M059J (cell line): ENCODE data around the gene SH3BGRL. TPM values are rescaled to one million over a fixed set of nuclear protein-coding genes. Genes with fewer than 3 reads are reported as not detected.
"Not testable (repeated sequence)": the region's sequence is repeated elsewhere in the genome, so short reads cannot be mapped to it uniquely, and the experiment has no call there.

Source experiments
- DNase-seq: peaks from one replicate; pipeline ENCODE4 v3.0.0-alpha.2; 2012; ENCODE audit warnings: low read depth
- total RNA-seq: library from RNA; depleted of rRNA; stranded (reverse); fragments of >200 nt; shearing (Covaris generic); gene quantifications from 2 replicates; pipeline ENCODE4 v1.2.3, GENCODE V29; 2014

SH3BGRL gene
- total RNA-seq, 1 experiment from 2014 or later: 168 TPM

DNA sequence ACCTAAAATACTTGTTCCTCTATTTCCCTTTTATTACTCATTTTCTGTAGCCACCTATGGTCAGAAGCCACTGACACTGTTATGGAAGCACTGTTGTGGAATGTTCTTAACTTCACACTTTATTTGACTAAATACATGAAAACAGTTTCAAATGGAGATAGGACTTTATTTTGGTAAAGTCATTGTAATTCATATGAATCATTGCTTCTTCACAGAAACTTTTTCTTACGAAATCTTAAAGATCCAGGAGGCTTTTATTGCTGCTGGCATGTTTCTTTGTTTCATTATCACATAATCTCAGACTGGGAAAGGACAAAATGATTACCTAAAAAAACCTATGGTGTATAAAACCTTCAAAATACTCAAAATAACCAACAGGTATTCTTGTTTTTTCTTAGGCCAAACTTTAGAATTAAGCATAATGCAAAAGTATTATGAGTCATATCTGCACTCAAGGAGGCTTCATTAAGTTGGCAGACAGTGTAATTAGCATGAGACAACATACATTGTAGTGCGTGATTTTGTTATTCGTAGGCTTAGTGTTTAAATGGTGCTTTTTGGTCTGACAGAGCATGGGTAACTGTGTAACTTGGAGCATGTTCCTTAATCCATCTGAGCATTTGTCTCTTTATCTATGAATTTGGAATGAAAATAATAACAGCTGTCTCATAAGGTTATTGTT, 58.0 kb downstream of the SH3BGRL start:
- DNase-seq: peak; percentile 34

DNA sequence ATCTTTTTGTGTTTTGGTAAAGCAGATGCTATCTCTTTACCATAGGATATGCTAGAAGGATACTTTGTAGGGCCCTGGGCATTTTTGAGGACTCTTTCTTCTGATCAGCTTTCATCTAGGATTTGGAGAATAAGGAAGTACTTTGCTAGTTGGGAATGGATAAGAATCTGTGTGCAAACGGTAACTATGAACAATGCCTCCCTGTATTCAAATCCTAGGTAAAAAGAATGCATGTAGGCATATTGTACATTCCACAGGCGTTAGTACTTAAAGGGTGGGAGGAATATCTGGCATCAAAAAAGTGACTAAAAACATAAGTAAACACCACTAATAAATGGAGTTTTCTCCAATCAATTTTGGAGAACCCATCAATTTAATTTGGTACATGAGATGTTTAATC, 59.7 kb downstream of the SH3BGRL start:
- DNase-seq: peak; percentile 40

DNA sequence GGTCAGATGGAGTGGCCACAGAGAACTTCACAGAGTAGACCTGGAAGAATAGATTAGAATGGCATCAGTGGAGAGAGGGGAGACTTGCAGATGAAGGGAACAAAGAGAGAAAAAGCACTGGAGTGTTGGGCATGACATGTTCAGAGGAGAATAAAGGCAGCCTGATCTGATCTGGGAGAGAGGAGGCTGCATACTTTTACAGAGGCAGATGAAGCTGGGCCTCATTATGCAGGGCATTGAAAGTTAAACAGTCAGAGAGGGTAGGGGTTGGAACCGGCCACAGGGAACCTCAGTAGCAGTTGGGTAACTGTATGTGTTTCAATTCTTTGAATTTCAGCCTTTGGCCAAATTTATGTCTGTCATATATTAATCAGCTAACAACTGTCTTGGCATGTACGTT, 61.2 kb downstream of the SH3BGRL start:
- DNase-seq: no peak

DNA sequence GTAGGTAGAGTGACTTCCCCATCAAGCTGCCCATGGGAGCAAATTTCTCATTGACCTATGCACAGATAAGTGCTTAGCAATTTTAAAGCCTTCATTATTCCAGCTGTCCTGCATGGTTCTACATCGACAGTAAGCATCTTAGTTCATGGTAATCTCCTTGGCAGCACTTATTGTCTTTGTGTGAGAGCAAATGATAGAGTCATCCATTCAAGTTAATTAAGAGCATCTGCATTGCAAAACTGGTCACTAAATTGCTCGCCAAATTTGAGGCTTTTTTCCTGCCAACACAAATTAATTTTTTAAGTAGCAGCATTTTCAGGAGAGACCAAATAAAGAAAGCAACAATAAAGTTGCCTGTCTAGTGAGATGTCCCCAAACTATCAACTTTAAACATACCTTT, 76.7 kb downstream of the SH3BGRL start:
- DNase-seq: no peak

DNA sequence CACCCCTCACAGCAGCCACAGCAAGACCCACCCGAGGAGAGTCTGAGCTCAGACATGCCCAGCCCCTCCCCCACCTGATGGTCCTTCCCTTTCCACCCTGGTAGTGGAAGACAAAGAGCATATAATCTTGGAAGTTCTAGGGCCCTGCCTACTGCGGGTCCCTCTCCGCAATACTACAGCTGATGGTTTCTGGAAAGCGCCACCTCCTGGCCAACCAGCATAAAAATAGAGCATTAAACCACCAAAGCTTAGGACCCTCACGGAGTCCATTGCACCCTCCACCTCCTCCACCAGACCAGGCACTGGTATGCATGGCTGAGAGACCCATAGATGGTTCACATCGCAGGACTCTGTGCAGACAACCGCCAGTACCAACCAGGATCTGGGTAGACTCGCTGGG, 78.2 kb downstream of the SH3BGRL start:
- DNase-seq: no peak

DNA sequence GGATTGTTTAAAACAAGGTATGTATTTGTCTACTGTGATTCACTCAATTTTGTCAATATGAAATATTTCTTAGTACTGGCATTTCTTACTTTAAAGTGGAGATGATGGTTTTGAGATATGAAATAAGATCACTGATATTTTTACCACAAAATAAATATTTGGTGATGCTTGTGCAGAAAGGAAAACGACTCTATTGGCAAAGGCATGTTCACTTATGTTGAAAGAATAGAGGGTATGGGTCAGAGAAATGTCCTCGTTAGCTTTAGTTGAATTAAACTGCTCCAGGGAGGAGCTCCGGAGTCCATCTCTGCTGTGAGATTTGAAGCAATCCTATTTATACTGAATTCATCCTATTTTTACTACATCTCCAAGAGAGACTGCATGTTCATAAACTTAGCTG, 84.2 kb downstream of the SH3BGRL start:
- DNase-seq: no peak

DNA sequence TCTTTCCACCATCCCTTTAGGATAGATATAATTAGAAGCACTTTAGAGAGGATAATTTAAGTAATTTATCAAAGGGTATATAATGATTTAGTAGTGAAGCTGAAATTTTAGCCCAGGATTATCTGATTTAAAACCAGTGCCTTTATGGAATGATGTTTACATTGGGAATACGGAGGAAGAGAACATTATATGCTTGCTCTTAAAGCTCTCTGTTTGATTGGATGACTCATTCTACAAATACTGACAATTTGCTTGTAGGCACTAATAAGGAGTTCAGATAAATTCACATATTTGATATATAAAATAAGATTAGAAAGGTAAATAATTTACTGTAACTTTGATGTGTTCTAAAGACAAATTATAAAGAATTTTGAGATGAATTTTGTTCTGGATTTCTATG, 84.7 kb downstream of the SH3BGRL start:
- no peak for DNase-seq

DNA sequence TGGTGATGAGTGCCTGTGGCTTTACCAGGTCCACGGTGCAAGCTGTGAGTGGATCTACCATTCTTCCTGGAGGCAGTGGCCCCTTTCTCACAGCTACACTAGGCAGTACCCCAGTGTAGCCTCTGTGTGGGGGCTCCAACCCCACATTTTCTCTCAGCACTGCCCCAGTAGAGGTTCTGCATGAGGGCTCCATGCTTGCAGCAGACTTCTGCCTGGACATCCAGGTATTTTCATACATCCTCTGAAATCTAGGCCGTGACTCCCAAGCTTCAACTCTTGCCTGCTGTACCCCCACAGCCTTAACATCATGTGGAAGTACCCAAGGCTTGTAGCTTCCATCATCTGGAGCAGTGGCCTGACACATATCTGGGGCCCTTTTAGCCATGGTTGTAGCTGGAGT, 90.1 kb downstream of the SH3BGRL start:
- no peak for DNase-seq

DNA sequence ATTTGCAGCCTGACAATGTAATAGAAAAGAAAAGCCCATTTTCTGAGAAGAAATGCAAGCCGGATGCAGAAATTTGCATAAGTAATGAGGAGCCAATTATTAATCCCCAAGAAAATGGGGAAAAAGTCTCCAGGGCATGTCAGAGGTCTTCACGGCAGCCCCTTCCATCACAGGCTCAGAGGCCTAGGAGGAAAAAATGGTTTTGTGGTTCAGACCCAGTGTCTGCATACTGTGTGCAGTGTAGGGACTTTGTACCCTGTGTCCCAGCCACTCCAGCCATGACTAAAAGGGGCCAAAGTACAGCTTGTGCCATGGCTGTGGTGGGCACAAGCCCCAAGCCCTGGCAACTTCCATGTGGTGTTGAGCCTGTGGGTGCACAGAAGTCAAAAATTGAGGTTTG, 92.2 kb downstream of the SH3BGRL start:
- DNase-seq: no peak

DNA sequence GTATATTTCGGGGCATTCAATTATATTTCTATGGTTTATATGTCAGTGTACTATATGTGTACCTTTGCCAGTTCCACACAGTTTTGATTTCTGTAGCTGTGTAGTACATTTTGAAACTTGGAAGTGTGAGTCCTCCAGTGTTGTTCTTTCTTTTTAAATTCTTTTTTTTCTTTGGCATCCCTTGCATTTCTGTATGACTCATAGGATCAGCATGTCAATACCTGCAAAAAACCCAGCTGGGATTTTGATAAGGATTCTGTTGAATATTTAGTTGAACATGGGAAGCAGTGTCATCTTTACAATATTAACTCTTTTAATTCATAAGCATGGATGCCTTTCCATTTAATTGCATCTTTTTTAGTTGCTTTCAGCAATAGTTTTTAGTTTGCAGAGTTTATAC, 100.0 kb downstream of the SH3BGRL start:
- peak; percentile 24 for DNase-seq

DNA sequence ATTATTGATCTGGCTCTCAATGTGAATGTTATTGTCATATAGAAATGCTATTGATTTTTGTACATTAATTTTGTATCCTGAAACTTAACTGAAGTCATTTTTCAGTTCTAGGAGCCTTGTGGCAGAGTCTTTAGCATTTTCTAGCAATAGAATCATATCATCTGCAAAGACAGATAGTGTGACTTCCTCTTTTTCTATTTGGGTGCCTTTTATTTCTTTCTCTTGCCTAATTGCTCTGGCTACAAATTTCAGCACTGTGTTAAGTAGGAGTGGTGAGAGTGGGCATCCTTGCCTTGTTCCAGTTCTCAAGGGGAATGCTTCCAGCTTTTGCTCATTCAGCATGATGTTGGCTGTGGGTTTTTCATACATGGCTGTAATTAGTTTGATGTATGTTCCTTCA, 102.7 kb downstream of the SH3BGRL start:
- DNase-seq: no peak

DNA sequence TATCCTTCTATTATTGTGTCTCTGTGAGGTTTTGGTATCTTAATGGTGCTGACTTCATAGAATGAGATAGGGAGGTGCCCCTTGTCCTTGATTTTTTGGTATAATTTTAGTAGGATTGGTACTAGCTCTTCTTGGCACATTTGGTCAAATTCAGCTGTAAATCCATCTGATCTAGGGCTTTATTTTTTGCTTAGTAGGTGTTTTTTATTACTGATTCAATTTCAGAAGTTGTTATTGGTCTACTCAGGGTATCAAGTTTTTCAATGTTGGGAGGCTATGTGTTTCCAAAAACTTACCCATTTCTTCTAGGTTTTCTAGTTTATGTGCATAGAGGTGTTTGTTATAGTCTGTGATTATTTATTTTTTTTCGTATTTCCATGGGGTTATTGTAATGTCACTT, 103.3 kb downstream of the SH3BGRL start:
- DNase-seq: no peak

DNA sequence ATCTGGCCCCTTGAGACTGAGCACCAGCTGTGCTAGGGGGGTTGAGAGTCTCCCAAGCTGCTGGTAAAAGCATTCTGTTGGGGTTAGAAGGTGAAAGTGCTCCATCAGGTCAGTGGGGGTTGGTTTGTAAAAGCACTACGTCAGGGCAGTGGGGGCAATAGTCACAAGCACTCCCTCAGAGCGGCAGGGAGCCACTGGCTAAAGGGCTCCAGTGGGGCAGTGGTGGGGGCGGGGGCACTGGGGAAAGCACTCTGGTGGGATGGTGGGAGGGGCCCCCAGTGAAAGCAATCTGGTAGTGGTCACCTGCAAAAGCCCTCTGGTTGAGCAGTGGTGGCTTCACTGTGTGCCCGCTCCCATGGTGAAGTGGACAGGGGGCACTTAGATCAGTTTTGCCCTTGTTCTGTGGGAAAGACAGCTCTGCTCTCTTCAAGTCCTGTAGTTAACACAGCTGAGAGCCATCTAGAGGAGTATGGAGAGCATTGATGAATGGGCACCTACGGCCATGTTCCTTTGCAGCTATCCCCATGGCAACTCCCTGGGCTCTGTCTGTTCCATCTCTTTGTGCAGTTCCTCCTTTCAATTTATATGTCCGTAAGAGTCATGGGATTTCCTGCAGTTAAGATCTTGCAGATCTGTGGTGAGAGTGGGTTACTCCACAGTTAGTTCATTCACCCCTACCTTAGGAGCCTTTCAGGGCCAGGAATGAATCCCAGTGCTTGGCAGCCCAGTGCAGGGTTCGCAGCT, 106.4 kb downstream of the SH3BGRL start:
- DNase-seq: no peak

DNA sequence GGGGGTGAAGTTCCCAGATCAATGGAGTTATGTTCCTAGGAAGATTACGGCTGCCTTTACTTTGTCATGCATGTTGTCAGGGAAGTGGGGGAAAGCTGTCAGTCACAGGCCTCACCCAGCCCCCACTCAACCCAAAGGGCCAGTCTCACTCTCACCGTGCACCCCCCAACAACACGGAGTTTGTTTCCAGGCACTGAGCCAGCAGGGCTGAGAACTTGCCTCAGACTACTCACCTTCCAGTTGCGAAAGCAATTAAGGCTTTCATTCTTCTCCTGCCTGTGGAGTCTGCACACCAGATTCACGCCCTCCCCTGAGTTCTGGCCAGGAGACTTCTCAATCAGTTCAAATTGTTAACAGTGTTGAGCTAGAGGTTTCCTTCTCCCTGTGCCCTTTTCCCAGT, 114.3 kb downstream of the SH3BGRL start:
- DNase-seq: peak; percentile 7

DNA sequence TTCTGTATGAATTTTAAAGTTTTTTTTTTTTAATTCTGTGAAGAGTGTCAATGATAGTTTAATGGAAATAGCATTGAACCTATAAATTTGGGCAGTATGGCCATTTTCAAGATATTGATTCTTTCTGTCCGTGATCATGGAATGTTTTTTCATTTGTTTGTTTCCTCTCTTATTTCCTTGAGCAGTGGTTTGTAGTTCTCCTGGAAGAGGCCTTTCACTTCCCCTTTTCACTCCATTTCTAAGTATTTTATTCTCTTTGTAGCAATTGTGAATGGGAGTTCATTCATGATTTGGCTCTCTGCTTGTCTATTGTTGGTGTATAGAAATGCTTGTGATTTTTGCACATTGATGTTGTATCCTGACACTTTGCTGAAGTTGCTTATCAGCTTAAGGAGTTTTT, 129.8 kb downstream of the SH3BGRL start:
- DNase-seq: not testable (repeated sequence)

DNA sequence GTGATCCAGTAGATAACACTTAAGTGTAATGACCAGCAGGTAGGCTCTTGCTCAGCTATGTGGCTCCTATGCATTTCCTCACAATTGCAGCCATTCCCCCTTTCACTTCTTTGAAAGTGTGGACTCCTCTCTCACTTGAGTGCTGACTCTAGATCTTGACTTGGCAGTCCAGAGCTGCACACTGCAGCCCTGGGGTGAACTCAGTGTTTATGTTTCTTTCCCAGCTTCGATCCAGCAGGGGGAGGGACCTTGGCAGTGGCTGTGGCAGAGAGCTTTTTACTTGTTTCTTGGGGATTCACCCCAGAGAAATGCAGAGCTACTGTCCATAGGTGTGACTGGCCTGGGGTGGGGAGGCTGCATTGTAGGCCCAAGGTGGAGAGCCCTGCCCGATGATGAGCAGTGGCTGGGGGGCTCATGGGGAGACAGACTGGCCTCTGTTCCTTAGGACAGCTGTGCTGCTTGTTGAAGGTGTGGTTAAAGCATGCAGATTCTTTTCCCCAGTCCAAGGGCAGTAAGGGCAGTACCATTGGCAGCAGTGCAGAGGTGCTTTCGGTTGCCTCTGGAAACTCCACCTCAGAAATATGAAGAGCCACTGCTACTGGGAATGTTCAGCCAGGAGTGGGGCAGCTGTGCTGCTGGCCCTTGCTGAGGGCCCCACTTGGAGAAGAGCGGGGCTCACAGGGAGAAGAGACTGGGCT, 134.7 kb downstream of the SH3BGRL start:
- DNase-seq: peak; percentile 4

DNA sequence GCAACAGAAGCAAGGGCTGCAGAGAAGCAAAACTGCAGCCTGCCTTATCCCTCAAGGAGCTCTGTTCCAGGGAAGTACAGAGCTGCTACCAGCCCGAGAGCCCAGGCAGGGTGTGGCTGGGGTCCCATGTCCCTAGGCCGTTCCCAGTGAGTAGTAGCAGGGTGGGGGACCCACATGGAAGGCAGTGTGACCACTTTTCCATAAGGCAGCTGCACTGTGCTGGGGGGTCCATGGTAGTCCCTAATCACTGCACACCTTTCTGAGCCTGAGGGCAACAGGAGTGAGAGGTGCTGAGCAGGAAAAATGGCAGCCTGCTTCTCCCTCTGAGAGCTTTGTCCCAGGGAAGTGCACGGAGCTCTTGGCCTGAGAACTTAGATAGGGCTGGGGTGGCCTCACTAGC, 135.9 kb downstream of the SH3BGRL start:
- no peak for DNase-seq

DNA sequence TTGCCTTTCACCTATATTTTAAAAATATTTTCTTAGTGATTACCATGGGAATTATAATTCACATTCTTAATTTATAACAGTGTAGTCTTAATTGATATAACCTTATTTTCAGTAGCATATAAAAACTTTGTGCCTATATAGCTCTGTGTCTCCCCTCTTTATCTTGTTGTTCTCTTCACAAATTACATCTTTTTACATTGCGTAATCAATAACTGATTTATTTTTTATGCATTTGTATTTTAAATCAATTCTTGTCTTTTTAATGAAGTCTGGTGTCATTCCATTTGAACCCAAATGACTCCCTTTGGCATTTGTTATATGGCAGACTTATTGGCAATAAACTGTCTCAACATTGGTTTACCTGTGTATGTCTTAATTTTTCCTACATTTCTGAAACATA, 137.0 kb downstream of the SH3BGRL start:
- DNase-seq: no peak

DNA sequence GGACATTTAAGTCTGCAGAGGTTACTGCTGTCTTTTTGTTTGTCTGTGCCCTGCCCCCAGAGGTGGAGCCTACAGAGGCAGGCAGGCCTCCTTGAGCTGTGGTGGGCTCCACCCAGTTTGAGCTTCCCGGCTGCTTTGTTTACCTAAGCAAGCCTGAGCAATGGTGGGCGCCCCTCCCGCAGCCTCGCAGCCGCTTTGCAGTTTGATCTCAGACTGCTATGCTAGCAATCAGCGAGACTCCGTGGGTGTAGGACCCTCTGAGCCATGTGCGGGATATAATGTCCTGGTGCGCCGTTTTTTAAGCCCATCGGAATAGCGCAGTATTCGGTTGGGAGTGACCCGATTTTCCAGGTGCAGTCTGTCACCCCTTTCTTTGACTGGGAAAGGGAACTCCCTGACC, 143.4 kb downstream of the SH3BGRL start:
- DNase-seq: not testable (repeated sequence)
